LNCAP (cell line): ENCODE data around the gene TWSG1.

Experiments
- CTCF ChIP-seq: fragments of 450-650 bp; IDR thresholded peaks from 2 replicates; pipeline ENCODE4 v1.5.1; 2017; ENCODE audit warnings: mild to moderate bottlenecking

The TWSG1 gene

GRCh38 chr18:9353596-9353995 is 19.0 kb downstream of the TWSG1 start:
- no peak for TF ChIP-seq CTCF

GRCh38 chr18:9354256-9354655 is 19.7 kb downstream of the TWSG1 start:
- TF ChIP-seq CTCF: no peak

DNA sequence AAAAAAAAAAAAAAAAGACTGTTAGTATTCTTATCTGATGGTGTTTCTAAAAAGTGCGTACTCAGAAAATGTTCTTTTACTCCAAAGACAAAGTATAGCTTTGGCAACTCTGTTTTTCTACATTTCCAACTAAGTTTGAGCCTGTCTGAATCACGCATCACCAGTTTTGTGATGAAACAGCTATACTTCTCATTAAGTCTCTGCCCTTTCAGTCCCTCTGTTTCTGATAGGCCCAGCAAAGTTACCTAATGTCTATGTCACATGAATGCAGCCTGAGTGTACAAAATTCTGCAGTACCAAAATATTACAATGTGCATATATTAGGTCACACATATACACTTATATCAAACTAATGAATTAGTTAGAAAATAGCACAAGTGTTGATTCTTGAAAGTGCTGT is 22.4 kb downstream of the TWSG1 start:
- no peak for TF ChIP-seq CTCF

- TF ChIP-seq CTCF: no peak
Measured at GRCh38 chr18:9359796-9360195, 25.2 kb downstream of the TWSG1 start.

- no peak for TF ChIP-seq CTCF
Measured at GRCh38 chr18:9361191-9361590, 26.6 kb downstream of the TWSG1 start.

DNA sequence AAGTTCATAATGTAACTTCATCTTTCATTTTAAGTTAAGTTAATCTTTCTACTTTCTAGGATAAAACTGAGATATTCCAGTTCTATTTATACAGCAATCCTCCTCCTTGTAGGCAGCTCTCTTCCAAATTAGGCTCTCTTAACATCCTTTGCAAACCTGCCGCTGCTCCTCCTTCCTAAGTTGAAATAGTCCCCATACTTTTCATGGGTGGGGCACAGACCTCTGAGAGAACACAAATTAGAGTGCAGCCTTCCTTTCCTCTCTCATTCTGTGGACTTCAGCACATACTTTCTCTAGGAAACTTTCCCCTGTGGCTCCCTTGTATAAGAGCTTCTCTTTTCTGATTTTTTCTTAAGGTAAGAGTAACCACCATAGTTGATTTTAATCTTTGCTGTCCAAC is 28.3 kb downstream of the TWSG1 start:
- no peak for TF ChIP-seq CTCF

GRCh38 chr18:9364242-9364641 is 29.7 kb downstream of the TWSG1 start:
- no peak for TF ChIP-seq CTCF

DNA sequence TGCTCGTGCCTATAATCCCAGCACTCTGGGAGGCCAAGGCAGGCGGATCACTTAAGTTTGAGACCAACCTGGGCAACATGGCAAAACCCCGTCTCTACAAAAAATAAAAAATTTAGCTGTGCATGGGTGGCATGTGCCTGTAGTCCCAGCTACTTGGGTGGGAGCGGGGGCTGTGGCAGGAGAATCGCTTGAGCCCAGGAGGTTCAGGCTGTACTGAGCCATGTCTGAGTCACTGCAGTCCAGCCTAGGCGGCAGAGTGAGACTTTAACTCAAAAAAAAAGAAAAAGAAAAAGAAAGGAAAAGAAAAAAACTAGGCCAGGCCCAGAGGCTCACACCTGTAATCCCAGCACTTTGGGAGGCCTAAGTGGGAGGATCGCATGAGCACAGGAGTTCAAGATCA is 30.8 kb downstream of the TWSG1 start:
- no peak for TF ChIP-seq CTCF
